Lung (tissue), 12 donors: Measurements from ENCODE around the gene SEMA4B. TPM values are rescaled to one million over a fixed set of nuclear protein-coding genes. Genes with fewer than 3 reads are reported as not detected.

Experiments
- ATAC-seq: fragments of 200-7000 bp; cut with Tn5 transposase; one replicate; pipeline ENCODE4 v1.9.1; 2020; ENCODE audit warnings: moderate number of reproducible peaks; ENCODE audit not compliant: insufficient read depth, low FRiP score
- DNase-seq, 3 donors: peaks; one replicate each; pipeline ENCODE4 v3.0.0-alpha.2; 2013 to 2017
- H3K27ac ChIP-seq, 2 donors: one replicate each; pipeline ENCODE4 v1.5.1; 2013; ENCODE audit warnings: mild to moderate bottlenecking in 2 of 2, moderate library complexity in 2 of 2, control low read depth in 1 of 2, inconsistent platforms in 1 of 2, low read depth in 1 of 2, low read length in 1 of 2
- H3K27me3 ChIP-seq, 3 donors: one replicate each; pipeline ENCODE4 v1.5.1; 2013; ENCODE audit warnings: low read length in 2 of 3; ENCODE audit not compliant: control insufficient read depth in 3 of 3, insufficient read depth in 3 of 3
- H3K36me3 ChIP-seq, 4 donors: one replicate each; pipeline ENCODE4 v1.5.1; 2013; ENCODE audit warnings: low read length in 4 of 4, mild to moderate bottlenecking in 1 of 4, moderate library complexity in 1 of 4; ENCODE audit not compliant: control insufficient read depth in 4 of 4, insufficient read depth in 4 of 4
- H3K4me1 ChIP-seq, 5 donors: one replicate each; pipeline ENCODE4 v1.5.1; 2013; ENCODE audit warnings: low read length in 5 of 5, mild to moderate bottlenecking in 2 of 5, moderate library complexity in 1 of 5; ENCODE audit not compliant: control insufficient read depth in 5 of 5, insufficient read depth in 5 of 5
- H3K4me3 ChIP-seq: one replicate; pipeline ENCODE4 v1.5.1; 2013; ENCODE audit warnings: mild to moderate bottlenecking, control low read depth, moderate library complexity
- H3K9ac ChIP-seq, 2 donors: one replicate each; pipeline ENCODE4 v1.5.1; 2013; ENCODE audit warnings: low read length in 2 of 2, control low read depth in 1 of 2; ENCODE audit not compliant: insufficient read depth in 1 of 2
- H3K9me3 ChIP-seq, 4 donors: one replicate each; pipeline ENCODE4 v1.5.1; 2013; ENCODE audit warnings: low read length in 3 of 4, mild to moderate bottlenecking in 1 of 4, moderate library complexity in 1 of 4; ENCODE audit not compliant: control insufficient read depth in 4 of 4, insufficient read depth in 3 of 4
- WGBS, 2 donors: extraction: QIAGEN DNeasy Blood & Tissue Kit; methylation state at CpG; one replicate each; pipeline ENCODE4 v1.1.7; 2013; 5-methylcytosine and 5-hydroxymethylcytosine counted together
- polyA plus RNA-seq, 2 donors: library from polyadenylated mRNA; stranded (reverse); fragments of 200-250 nt; gene quantifications; one replicate each; pipeline ENCODE4 v1.2.1, GENCODE V29; 2013
- total RNA-seq, 2 donors: library from RNA; depleted of rRNA in 1 of 2; stranded (reverse); fragments of >200 nt in 1 of 2; gene quantifications; one replicate each; pipeline ENCODE4 v1.2.1, GENCODE V29; 2014 to 2021
- TF ChIP-seq, protein P1 (sequence below): IDR thresholded peaks from 2 replicates; pipeline ENCODE4 v1.5.1; 2012; ENCODE audit warnings: mild to moderate bottlenecking; ENCODE audit errors: control extremely low read depth, extremely low read depth
- donor health status: control.
- donor health status: control.
- donor health status: Bipolar disorder and iron deficiency.
- donor health status: healthy.
- donor health status: DM: yes; HTN: yes; CAD: no.

Gene SEMA4B
- total and polyA plus RNA-seq, 4 donors: 24.0 to 87.5 (median 69.8) TPM

DNA sequence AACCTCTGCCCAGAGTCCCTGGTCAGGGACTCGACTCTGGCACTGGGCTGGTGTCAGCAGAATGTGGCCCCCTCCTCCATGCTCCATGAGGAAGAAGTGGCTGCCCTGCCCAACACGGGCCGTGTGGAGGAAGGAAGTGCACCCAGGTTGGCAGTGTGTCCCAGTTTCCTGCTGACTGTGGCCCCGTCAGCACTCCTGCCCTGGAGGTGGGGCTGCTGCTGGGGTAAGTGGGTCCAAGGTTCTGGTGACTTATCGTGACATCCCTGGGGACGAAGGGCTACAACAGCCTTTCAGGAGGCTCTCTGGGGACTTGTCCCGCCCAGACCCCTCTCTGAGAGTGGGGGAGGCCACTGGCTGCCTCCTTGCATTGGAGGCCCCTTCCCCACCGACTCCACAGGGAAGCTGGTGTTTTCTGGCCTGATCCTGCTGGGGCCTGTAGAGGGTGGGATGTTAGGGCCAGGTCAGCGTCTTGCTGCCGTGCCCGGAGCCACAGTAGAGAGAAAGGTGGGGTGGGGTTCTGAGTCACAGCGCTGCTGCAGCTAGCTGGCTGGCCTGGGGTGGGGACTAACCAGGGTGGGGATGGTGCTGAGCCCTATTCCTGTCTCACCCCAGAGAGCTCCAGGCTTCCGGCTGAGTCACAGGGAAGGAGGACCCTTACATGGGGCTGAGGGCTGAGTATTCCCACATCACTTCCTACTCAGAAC lies 10.5 kb downstream of the SEMA4B start:
- Histone ChIP-seq H3K4me1 (peaks cover 0 to 11% (median 2%) of the 10 kb centered on the region in 5 donors), H3K9ac (no peak overlapping the region), H3K27ac (no peak overlapping the region), H3K9me3 (no peaks in the 10 kb centered on the region), H3K36me3 (peaks cover 0 to 2% (median under 1%) of the 10 kb centered on the region in 4 donors), H3K27me3 (no peaks in the 10 kb centered on the region), H3K4me3 (no peak overlapping the region)
- 36 to 45% methylated on average over 13 of the region's 13 CpGs for WGBS, 2 donors
- ATAC-seq (peak; percentile 22), DNase-seq (peak in 1 of 3 donors; percentile 6)
- TF ChIP-seq, protein P1, sequence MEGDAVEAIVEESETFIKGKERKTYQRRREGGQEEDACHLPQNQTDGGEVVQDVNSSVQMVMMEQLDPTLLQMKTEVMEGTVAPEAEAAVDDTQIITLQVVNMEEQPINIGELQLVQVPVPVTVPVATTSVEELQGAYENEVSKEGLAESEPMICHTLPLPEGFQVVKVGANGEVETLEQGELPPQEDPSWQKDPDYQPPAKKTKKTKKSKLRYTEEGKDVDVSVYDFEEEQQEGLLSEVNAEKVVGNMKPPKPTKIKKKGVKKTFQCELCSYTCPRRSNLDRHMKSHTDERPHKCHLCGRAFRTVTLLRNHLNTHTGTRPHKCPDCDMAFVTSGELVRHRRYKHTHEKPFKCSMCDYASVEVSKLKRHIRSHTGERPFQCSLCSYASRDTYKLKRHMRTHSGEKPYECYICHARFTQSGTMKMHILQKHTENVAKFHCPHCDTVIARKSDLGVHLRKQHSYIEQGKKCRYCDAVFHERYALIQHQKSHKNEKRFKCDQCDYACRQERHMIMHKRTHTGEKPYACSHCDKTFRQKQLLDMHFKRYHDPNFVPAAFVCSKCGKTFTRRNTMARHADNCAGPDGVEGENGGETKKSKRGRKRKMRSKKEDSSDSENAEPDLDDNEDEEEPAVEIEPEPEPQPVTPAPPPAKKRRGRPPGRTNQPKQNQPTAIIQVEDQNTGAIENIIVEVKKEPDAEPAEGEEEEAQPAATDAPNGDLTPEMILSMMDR: no peak

GRCh38 chr15:90212221-90213098 lies 11.3 kb downstream of the SEMA4B start:
- 75 to 84% methylated on average over 35 of the region's 35 CpGs for WGBS, 2 donors
- TF ChIP-seq, protein P1: no peak
- DNase-seq: peak in 2 of 3 donors; percentile 14 to 25
- H3K27me3 ChIP-seq: no peaks in the 10 kb centered on the region
- no peak for ATAC-seq
- peaks cover 2 to 4% (median 3%) of the 10 kb centered on the region in 4 donors for H3K36me3 ChIP-seq
- peak overlapping the region in 1 of 2 donors; percentile 55 for H3K27ac ChIP-seq
- peaks cover 0 to 11% (median 2%) of the 10 kb centered on the region in 5 donors for H3K4me1 ChIP-seq
- no peak overlapping the region for H3K4me3 ChIP-seq
- H3K9ac ChIP-seq: no peak overlapping the region
- no peaks in the 10 kb centered on the region for H3K9me3 ChIP-seq

GRCh38 chr15:90213122-90213817 lies 12.1 kb downstream of the SEMA4B start:
- Histone ChIP-seq H3K4me1 (peaks cover 0 to 11% (median 2%) of the 10 kb centered on the region in 5 donors), H3K36me3 (peaks cover 2 to 10% (median 3%) of the 10 kb centered on the region in 4 donors), H3K27me3 (no peaks in the 10 kb centered on the region), H3K4me3 (no peak overlapping the region), H3K9me3 (no peaks in the 10 kb centered on the region), H3K9ac (peak overlapping the region in 1 of 2 donors; percentile 9), H3K27ac (peak overlapping the region in 1 of 2 donors; percentile 68)
- 59 to 70% methylated on average over 12 of the region's 12 CpGs for WGBS, 2 donors
- TF ChIP-seq, protein P1: no peak
- peak; percentile 54 to 83 (median 64) for DNase-seq
- ATAC-seq: peak; percentile 45
